Adrenal gland (tissue), 5 donors: ENCODE measurements around the gene ACER3.
"Not testable (repeated sequence)": the region's sequence is repeated elsewhere in the genome, so short reads cannot be mapped to it uniquely, and the experiment has no call there.

Experiments used
- POLR2A ChIP-seq, 2 donors: fragments of 450-650 bp; IDR thresholded peaks; one replicate each; pipeline ENCODE4 v1.6.1; 2017; ENCODE audit warnings: antibody characterized with exemption in 2 of 2, mild to moderate bottlenecking in 2 of 2, moderate library complexity in 1 of 2
- TF ChIP-seq, protein P1 (sequence below), 6 experiments: fragments of 450-650 bp in 4 of 6; fragments of 200-600 bp in 2 of 6; sonication (generic) in 1 of 6; IDR thresholded peaks; 1 replicate in 5 of 6; 2 replicates in 1 of 6; pipeline versions ENCODE4 v1.5.1 to v1.8.0; 2016 to 2021; ENCODE audit warnings: antibody characterized with exemption in 6 of 6, mild to moderate bottlenecking in 2 of 6, moderate library complexity in 1 of 6
- donor health status: DM: no; HTN: no; CAD: no.

DNA sequence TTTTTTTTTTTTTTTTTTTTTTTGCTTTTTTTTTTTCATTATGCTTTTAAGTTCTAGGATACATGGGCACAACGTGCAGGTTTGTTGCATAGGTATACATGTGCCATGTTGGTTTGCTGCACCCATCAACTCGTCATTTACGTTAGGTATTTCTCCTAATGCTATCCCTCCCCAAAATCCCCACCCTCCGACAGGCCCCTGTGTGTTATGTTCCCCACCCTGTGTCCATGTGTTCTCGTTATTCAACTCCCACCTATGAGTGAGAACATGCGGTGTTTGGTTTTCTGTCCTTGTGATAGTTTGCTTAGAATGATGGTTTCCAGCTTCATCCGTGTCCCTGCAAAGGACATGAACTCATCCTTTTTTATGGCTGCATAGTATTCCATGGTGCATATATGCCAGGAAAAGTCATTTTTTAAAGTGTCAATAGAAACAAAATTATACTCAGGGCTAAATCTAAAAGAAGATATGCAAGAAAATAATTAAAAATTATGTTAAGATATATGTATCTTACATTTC is 187.3 kb downstream of the ACER3 start:
- TF ChIP-seq, protein P1, sequence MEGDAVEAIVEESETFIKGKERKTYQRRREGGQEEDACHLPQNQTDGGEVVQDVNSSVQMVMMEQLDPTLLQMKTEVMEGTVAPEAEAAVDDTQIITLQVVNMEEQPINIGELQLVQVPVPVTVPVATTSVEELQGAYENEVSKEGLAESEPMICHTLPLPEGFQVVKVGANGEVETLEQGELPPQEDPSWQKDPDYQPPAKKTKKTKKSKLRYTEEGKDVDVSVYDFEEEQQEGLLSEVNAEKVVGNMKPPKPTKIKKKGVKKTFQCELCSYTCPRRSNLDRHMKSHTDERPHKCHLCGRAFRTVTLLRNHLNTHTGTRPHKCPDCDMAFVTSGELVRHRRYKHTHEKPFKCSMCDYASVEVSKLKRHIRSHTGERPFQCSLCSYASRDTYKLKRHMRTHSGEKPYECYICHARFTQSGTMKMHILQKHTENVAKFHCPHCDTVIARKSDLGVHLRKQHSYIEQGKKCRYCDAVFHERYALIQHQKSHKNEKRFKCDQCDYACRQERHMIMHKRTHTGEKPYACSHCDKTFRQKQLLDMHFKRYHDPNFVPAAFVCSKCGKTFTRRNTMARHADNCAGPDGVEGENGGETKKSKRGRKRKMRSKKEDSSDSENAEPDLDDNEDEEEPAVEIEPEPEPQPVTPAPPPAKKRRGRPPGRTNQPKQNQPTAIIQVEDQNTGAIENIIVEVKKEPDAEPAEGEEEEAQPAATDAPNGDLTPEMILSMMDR (IDR thresholded peaks at IDR 0.05), result peak in 1 of 6 experiments; percentile 0
- not testable (repeated sequence) for TF ChIP-seq POLR2A (IDR thresholded peaks at IDR 0.05)
